Activated CD8-positive, alpha-beta memory T cell treated with anti-CD3 and anti-CD28 coated beads, Interleukin-2, amount 50 U/mL, for 1 hour (primary cell): Measurements from ENCODE around the gene NPAS3.

Experiments used
- DNase-seq: peaks from one replicate; pipeline ENCODE4 v3.0.0-alpha.2; 2020; ENCODE audit errors: extremely low read depth

The NPAS3 gene

DNA sequence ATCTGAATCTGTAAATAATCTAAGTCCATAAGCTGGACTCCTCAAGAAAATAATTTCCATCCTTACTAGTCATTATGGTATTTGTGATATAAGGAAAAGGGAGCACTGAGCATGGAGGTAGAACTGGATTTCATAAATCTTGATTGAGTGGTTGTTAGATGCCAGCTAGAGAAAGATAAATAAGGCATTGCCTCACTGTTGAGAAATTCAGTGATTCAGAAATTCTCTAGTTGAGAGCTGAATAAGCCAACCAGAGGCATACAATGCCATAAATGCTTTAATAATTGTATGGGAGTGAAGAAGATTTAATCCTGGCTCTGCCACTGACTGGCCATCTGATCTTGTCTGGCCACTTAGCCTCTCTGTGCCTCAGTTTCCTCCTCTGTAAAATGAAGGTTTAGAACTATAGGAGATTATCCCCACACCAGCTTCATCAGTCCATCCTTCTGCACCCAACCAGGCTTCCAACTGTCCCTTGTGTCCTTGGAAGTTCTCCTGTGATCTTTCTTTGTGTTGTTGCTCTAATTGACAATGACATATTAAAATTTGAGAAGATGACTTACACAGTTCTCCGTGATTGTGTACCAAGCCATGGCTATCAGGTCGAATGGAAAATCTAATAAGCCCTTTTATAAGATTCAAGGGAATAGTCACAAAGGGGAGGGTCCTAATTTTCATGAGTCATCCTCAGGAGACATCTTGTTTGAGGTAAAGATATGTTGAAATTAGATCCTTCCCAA lies 617.9 kb downstream of the NPAS3 start:
- DNase-seq = no peak

GRCh38 chr14:33560718-33561431 lies 622.2 kb downstream of the NPAS3 start:
- no peak for DNase-seq

- no peak for DNase-seq
These were observed 623.0 kb downstream of the NPAS3 start for GRCh38 chr14:33561488-33562175.

DNA sequence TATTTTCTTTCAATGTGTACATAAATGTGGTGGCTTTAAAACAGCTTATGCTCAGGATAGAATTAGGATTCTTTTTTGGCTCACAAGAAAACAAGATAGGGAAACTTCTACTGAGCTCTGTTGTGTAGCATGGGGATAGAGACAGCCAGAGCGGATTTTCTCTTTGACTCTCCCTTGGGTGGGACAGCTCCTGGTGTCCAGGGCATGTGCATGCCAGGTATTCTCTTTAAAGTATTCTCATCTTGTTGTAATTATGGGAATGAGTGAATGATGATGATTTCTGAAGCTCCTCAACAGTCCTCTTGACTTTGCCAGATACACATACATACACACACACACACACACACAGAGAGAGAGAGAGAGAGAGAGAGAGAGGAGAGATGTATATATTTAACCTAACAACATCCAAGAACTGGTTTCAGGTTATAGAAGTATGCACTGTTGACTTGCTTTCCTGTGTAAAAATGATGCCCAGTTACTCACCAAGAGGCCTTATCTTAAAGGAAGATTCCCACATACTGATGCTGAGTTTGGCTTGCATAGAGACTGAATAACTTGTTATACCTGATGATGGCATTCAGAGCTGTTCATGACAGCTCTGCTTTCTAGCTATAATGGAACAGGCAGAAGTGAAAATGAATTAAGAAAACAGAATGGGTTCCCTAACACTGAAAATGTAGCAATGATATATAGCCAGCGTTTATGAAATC lies 624.7 kb downstream of the NPAS3 start:
- no peak for DNase-seq

DNA sequence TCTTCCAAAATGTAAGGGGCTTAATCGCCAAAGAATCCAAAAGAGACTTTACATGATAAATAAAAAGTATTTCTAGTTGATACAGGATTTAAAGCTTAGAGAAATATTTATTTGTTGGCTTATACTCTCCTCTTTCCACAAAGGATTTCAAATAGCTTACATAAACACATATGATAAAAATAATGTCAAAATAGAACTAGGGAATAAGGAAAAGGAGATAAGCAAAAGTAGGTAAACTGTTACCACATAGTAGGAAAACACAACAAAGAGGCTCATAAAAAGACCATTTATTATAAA lies 625.2 kb downstream of the NPAS3 start:
- DNase-seq = no peak

GRCh38 chr14:33564774-33565630 lies 626.3 kb downstream of the NPAS3 start:
- no peak for DNase-seq

DNA sequence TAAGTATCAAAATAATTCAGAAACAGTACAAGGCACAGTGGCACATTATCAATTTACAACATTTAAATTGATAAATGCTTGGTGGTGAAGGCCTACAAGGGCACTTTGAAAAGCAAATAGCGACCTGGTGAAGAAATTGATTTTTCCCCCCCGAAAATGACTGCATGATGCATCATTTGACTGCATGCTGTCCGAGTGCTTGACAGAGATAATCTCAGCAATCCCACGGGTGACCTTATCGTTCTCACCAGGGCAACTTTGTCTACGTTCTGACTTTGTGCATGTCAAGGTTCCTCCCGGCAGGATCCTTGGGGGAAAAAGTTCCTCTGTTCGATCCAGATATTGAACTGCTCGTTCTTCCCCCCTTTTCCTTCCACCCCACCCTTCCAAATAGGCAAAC lies 627.4 kb downstream of the NPAS3 start:
- no peak for DNase-seq

DNA sequence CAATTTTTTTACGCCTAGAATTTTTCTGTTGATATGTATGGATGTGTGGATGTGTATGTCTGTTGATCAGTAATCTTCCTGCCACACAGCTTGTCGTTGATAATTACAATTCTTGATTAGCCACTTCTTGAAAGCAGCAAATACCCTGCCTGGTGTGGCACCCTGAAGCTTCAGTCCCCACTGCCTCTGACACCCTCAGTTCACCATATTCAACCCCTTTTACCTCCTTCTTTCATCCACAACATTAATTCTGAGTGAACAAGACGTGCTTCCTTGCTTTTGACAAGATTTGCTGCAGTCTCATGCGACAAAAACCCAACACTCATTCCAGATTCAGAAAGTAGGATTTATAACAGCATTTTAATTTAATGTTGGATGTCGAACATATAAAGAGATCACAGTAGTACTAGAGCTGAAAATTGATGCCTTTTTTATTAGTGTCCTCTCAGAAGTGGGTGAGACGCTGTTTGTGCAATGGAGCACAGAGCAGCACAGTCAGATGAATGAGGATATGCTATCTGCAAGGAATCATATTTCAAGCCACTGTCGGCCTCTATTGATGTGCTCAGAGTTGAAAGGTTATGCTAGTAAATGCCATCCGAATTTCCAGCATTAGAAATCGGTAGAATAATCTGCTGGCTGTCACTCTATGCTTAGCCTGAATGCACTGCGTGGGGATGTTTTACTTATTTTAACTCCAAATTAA lies 628.5 kb downstream of the NPAS3 start:
- DNase-seq = no peak

DNA sequence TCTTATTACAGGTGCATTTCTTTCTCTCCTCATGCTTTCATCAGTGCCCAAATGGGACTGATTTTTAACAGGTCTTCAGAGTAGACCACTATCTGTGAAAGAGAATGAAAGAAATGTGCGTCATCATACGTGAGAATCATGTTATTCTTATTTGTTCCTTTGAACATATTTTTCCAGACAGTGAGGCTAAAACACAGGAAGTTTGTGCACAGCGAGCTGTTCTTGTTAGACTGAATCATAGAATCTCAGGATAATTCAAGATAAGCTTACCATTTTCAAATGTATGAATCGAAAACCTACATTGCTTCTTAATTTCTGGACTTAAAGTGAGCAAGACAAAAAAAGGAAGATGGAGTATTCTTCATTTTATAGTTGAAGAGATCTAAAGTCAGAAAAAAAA lies 629.1 kb downstream of the NPAS3 start:
- no peak for DNase-seq

- DNase-seq = no peak
These were observed 630.4 kb downstream of the NPAS3 start for GRCh38 chr14:33568935-33569579.

DNA sequence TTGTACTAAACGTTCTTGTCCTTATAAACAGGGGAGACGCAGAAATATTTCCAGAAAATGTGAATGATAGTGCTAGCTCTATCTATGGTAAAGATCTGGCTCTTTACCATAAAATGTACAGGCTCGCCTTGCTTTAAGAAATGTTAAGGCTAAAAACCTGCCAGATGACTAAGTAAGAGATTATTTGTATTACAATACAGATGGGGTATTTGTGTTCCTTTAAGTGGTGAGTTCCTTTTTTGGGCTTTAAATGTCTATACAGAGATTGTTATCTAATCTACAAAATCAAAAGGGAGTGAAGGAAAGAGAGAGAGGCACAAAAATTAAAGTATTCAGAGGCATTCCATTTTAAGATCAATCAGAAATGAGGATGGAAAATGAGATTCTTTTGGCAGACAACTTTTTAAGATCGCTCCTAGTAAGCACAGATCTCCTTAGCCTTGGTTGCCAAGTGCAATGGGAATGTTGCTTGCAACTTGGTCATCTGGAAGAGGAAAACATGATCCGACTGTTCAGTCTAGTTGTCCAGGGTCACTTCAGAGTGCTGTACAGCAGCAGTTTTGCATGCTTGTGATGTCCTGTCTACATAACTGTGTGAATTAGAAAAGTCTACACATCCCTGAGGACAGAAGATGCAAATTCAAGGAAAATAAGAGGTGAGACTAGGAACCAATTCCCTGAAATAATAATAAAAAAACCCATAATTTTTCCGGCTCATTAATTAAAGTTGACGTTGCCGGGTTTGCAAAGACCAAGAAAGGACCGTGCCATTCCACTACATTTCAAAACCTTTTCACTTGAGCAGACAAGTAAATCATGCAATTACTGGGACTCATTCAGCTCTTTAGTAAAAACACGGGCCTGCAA lies 631.4 kb downstream of the NPAS3 start:
- DNase-seq = no peak

DNA sequence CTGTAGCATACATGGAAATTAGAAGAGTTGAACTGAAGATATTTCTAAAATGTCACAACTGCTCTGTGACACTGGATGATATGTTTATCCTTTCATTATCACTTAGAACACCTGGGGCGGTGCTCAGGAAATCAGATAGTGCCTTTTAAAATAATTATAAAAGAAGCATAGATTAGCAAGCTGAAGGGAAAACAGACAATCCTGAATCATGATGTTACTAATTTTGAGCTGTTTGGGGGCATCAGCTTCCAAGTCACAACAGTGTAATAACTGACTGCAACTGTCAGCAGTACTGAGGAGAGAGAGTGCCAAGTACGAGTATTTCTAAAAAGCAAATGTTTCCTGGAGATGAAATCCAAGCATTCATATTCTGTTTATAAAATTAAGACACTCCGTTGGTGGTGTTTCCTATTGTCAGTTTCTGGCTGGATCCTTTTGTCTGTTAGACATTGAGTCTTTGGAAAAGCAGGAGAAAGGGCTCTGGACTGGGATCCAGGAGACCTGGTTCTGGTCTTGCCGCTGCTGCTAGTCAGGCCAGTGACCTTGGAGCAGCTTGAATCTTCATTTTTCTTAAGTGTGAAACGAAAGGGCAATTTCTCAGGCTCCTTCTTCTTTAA lies 632.1 kb downstream of the NPAS3 start:
- DNase-seq = no peak

DNA sequence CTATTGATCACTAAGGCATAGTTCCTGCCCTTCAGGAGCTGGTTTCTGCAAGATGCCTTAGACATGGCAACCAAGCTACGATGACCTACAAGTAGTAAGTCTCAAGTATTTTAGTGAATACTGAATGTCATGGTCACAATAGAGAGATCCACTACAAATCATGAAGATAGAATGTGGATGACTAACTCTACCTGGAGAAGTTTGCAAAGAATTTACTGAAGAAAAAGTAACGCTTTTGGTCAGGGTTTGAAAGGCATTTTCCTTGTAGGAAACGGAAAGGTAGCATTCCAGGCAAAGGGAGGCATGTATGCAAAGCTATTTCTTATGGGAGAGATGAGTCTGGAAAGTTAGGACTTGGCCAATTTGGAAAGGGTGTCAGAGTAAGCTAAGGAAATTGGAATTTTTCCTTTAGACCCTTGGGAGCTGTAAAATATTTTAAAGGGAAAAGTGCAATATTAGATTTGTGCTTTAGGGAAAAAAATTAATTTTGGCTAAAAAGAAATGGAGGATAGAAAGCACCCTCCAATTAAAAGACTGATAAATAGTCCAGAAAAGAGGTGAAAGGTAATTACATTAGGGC lies 634.7 kb downstream of the NPAS3 start:
- DNase-seq = no peak

DNA sequence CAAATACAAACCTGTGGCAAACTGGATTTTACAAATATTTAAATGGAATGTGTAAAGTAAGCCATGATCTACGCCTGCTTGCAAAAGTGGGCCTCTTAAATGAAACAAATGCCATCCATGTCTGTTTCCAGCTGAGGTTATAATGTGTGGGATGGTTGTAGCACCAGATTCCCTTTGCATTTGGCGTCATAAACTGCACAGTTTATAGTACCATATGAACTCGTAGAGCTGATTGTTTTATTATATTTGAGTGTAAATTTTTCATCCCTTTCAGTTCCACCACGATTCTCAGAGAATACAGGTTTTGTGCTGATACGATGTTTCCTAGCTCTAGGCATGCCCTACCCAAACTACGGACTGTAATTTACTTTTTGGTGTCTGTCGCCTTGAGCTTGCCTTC lies 637.3 kb downstream of the NPAS3 start:
- no peak for DNase-seq

GRCh38 chr14:33578461-33579216 lies 640.0 kb downstream of the NPAS3 start:
- DNase-seq = no peak

DNA sequence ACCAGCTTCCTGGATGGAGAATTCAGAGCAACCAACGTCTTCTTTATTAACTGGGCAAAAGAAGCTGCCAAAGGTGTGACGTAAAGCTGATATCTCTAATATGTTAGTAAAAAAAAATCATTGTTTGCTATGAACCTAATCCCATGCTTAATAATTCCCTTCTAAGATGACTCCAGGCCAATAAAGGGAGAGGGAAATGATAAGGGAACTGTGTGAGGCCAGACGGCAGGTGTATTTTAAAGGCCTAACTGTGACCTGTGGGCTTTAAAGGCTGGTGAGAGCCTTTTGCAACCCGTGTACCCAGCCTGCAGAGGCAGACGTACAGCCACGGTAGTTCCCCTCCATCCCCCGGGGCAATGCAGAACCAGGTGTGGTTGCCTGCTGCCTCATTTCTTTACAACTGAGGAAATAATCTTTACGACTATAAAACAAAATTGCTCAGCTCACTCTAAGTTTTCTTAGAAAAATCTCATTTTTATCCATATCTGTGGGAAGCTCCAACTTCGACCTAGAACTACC lies 641.6 kb downstream of the NPAS3 start:
- DNase-seq = no peak

- DNase-seq = no peak
These were observed 642.2 kb downstream of the NPAS3 start for GRCh38 chr14:33580841-33581240.

DNA sequence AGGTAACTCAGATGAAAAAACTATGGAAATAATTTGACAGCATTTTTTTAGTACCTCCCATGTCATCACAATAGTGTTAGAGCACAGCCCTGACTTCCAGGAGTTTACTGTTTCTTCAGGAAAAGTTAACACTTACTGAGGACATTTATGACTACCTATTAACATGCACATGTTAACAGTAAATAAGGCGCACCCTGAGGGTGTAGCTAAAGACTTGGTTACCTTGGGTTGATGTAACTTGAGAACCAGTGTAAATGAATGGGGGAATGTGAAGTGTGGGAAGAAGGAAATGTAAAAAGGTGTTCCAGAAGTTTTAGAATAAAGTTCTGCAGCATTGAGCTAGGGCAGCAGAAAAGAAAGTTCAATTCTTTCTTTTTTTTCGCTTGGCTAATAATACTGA lies 646.0 kb downstream of the NPAS3 start:
- no peak for DNase-seq
